WTC11 (cell line): ENCODE results near the gene SLC10A6.

Experiments used
- ATF1 ChIP-seq: sonication (generic); formaldehyde crosslinking; IDR thresholded peaks from 2 replicates; pipeline ENCODE4 v1.8.1; 2023; ENCODE audit warnings: mild to moderate bottlenecking, moderate library complexity, missing genetic modification reagents
- KAT7 ChIP-seq: sonication (generic); formaldehyde crosslinking; IDR thresholded peaks from 2 replicates; pipeline ENCODE4 v1.8.1; 2023; ENCODE audit warnings: missing genetic modification reagents, mild to moderate bottlenecking, borderline replicate concordance
- PRRX2 ChIP-seq: fragments of 250-450 bp; sonication (Bioruptor Pico); IDR thresholded peaks from 2 replicates; pipeline ENCODE4 v1.8.0; 2021; ENCODE audit warnings: mild to moderate bottlenecking
- TP53 ChIP-seq: sonication (generic); formaldehyde crosslinking; IDR thresholded peaks from 2 replicates; pipeline ENCODE4 v1.8.1; 2023; ENCODE audit warnings: mild to moderate bottlenecking, missing genetic modification reagents
- ZNF121 ChIP-seq: sonication (generic); formaldehyde crosslinking; IDR thresholded peaks from 2 replicates; pipeline ENCODE4 v1.8.0; 2023; ENCODE audit warnings: missing genetic modification reagents
- ZNF232 ChIP-seq: sonication (generic); formaldehyde crosslinking; IDR thresholded peaks from 2 replicates; pipeline ENCODE4 v1.8.0; 2022; ENCODE audit warnings: mild to moderate bottlenecking, missing genetic modification reagents
- TF ChIP-seq, protein P1 (sequence below): fragments of 250-450 bp; sonication (Bioruptor Pico); IDR thresholded peaks from 2 replicates; pipeline ENCODE4 v2.1.2; 2022; ENCODE audit warnings: mild to moderate bottlenecking, moderate library complexity
- TF ChIP-seq, protein P2 (sequence below): sonication (generic); formaldehyde crosslinking; IDR thresholded peaks from 2 replicates; pipeline ENCODE4 v1.8.1; 2023; ENCODE audit warnings: mild to moderate bottlenecking, missing genetic modification reagents
- TF ChIP-seq, protein P3 (sequence below): fragments of 200-600 bp; IDR thresholded peaks from 2 replicates; pipeline ENCODE4 v1.8.0; 2022; ENCODE audit warnings: antibody characterized with exemption
- TF ChIP-seq, protein P4 (sequence below): sonication (generic); formaldehyde crosslinking; IDR thresholded peaks from 2 replicates; pipeline ENCODE4 v1.8.1; 2023; ENCODE audit warnings: mild to moderate bottlenecking, missing genetic modification reagents, moderate library complexity
- TF ChIP-seq, protein P5 (sequence below): sonication (generic); formaldehyde crosslinking; IDR thresholded peaks from 2 replicates; pipeline ENCODE4 v1.8.1; 2022; ENCODE audit warnings: mild to moderate bottlenecking, moderate library complexity, missing genetic modification reagents
- TF ChIP-seq, protein P6 (sequence below): sonication (generic); formaldehyde crosslinking; IDR thresholded peaks from 2 replicates; pipeline ENCODE4 v1.8.0; 2022; ENCODE audit warnings: mild to moderate bottlenecking, missing genetic modification reagents

DNA sequence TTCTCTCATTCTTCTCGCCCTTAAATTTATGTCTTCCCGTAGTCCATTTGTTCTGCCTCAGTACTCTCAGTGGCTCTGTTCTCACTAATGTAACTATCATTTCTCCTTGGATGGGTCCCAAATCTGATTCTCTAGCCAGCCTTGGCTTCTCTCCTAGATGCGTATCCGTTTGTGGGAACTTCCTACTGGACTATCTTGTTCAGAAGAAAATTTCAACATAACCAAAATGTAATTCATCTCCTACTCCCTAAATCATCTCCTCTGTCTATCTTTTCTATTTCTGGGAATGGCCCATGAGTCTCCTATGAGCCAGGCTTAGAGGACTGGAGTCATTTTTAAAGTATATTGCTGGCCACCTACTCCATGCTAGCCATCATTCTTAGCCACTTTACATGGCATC lies 47.4 kb upstream of the SLC10A6 start:
- TF ChIP-seq, protein P1, sequence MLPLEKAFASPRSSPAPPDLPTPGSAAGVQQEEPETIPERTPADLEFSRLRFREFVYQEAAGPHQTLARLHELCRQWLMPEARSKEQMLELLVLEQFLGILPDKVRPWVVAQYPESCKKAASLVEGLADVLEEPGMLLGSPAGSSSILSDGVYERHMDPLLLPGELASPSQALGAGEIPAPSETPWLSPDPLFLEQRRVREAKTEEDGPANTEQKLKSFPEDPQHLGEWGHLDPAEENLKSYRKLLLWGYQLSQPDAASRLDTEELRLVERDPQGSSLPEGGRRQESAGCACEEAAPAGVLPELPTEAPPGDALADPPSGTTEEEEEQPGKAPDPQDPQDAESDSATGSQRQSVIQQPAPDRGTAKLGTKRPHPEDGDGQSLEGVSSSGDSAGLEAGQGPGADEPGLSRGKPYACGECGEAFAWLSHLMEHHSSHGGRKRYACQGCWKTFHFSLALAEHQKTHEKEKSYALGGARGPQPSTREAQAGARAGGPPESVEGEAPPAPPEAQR (CRISPR knock-in tag), result no peak
- TF ChIP-seq, protein P2, sequence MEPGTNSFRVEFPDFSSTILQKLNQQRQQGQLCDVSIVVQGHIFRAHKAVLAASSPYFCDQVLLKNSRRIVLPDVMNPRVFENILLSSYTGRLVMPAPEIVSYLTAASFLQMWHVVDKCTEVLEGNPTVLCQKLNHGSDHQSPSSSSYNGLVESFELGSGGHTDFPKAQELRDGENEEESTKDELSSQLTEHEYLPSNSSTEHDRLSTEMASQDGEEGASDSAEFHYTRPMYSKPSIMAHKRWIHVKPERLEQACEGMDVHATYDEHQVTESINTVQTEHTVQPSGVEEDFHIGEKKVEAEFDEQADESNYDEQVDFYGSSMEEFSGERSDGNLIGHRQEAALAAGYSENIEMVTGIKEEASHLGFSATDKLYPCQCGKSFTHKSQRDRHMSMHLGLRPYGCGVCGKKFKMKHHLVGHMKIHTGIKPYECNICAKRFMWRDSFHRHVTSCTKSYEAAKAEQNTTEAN (CRISPR knock-in tag), result no peak
- TF ChIP-seq ZNF232 (no peak), ATF1 (CRISPR knock-in tag) (no peak), ZNF121 (CRISPR knock-in tag) (no peak), KAT7 (CRISPR knock-in tag) (no peak), PRRX2 (no peak), TP53 (CRISPR knock-in tag) (no peak)
- TF ChIP-seq, protein P3, sequence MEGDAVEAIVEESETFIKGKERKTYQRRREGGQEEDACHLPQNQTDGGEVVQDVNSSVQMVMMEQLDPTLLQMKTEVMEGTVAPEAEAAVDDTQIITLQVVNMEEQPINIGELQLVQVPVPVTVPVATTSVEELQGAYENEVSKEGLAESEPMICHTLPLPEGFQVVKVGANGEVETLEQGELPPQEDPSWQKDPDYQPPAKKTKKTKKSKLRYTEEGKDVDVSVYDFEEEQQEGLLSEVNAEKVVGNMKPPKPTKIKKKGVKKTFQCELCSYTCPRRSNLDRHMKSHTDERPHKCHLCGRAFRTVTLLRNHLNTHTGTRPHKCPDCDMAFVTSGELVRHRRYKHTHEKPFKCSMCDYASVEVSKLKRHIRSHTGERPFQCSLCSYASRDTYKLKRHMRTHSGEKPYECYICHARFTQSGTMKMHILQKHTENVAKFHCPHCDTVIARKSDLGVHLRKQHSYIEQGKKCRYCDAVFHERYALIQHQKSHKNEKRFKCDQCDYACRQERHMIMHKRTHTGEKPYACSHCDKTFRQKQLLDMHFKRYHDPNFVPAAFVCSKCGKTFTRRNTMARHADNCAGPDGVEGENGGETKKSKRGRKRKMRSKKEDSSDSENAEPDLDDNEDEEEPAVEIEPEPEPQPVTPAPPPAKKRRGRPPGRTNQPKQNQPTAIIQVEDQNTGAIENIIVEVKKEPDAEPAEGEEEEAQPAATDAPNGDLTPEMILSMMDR, result no peak
- TF ChIP-seq, protein P4, sequence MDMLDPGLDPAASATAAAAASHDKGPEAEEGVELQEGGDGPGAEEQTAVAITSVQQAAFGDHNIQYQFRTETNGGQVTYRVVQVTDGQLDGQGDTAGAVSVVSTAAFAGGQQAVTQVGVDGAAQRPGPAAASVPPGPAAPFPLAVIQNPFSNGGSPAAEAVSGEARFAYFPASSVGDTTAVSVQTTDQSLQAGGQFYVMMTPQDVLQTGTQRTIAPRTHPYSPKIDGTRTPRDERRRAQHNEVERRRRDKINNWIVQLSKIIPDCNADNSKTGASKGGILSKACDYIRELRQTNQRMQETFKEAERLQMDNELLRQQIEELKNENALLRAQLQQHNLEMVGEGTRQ (CRISPR knock-in tag), result no peak
- TF ChIP-seq, protein P5, sequence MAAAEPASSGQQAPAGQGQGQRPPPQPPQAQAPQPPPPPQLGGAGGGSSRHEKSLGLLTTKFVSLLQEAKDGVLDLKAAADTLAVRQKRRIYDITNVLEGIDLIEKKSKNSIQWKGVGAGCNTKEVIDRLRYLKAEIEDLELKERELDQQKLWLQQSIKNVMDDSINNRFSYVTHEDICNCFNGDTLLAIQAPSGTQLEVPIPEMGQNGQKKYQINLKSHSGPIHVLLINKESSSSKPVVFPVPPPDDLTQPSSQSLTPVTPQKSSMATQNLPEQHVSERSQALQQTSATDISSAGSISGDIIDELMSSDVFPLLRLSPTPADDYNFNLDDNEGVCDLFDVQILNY (CRISPR knock-in tag), result no peak
- TF ChIP-seq, protein P6, sequence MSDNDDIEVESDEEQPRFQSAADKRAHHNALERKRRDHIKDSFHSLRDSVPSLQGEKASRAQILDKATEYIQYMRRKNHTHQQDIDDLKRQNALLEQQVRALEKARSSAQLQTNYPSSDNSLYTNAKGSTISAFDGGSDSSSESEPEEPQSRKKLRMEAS, result no peak
